HG02981 (cell line): ENCODE data around the gene BRD7.

Experiments
- ATAC-seq: cut with Tn5 transposase; IDR thresholded peaks from one replicate; pipeline ENCODE4 v1.9.1; 2021; ENCODE audit warnings: mild to moderate bottlenecking, moderate library complexity; ENCODE audit not compliant: unreplicated experiment

BRD7 gene

DNA sequence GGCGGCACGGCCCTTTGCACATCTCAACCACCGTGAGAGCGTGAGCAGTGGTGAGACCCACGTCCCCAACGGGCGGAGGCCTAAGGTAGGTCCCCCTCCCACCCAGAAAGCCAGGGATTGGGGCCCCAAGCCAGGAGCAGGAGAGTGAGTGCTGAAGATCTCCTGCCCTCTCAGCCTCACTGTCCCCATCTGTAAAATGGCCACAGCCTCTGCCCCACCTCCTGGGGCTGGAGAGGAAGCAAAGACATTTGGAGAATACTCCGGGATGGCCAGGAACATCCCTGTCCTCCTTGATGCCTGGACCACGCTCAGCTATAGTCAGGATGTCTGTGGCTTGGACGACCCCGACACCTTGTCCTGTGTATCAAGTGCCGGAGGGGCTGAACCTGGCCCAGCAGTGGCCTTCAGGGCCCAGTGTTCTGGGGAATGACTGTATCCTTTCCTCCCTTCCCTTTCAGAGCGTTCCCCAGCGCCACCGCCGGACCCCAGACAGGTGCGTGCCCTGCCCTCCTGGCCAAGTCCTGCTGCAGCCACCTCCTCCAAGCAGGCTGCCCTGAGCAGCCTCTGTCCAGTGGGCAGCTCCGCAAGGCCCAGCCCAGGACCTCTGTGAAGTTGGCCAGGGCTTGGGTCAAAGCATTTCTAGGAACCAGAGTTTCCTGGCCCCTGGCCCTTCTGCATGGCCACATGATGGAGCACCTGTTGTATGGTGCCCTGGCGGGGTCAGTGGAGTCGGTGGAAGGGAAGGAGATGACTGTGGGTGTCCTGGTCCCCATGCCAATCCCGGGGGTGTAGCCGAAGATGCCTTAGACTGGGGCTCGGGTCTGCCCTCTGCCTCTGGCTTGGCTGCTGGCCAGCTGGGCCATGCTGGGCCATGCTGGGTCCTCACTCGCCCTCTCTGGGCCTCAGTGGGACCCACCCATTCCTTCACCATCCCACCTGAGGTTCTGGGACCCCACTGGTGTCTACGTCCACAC is 64.0 kb downstream of the BRD7 start:
- no peak for ATAC-seq

DNA sequence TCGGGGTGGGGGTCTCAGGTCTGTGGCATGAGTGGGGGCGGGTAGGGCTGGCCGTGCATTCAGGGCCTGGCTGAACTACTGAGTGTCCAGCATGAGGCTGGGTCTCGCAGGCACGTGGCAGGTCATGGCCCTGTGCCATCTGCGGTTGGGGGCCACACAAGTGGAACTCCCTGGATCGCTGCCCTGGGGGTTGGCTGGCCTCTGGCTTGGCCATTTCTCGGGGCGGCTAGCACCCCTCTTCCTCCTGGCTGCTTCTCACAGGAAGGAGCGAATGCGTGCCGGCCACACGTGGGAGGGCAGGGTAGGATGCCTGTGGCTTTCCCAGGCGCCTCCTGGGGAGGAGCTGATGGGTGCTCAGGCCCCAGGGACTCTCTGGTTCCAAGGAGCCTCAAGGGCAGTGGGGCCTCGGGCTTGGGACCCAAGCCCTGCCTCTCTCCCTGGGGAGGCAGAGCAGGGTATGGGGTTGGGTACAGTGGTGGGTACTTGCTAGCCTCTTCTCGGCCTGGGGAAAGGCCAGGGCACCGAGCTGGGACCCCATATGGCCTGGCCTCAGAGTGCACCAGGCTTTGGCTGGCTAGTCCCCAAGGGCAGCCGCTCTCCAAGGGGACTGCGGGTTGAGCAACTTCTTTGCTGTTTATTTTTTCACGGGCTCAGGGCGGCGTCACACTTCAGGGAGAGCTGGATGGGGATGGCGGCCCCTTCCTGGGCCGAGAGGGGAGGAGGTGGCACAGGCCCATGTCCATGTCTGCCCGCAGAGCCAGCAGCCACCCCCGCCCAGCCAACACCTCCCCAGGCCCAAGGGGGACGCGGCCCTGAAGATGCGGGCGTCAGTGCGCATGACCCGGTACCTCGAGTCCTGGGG is 65.0 kb downstream of the BRD7 start:
- no peak for ATAC-seq

DNA sequence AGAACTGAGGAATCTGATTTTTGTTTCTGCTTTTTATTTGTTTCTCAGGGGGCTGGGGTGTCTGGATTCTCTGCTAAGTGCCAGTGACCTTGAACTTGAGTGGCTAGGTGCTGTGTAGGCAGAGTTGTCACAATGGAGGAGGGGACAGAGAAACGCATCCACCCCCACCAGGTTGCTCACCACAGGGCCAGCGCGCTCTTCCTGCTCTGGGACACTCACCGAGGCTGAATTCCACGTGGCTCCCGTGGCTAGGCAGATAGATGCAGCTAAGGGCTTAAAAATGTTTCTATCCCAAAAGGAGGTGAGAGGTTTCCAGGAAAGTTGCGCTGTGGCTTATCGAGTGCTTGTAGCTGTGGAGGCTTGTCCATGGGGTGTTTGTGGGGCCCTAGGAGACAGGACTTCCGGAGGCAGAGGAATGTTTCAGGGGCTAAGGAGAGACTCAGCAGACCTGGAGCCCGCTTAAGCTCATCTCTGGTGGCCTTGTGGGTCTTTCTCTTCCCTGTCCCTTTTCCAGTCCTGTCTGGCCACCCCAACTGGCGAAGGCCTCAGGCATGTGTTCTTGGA is 65.7 kb downstream of the BRD7 start:
- ATAC-seq: no peak

DNA sequence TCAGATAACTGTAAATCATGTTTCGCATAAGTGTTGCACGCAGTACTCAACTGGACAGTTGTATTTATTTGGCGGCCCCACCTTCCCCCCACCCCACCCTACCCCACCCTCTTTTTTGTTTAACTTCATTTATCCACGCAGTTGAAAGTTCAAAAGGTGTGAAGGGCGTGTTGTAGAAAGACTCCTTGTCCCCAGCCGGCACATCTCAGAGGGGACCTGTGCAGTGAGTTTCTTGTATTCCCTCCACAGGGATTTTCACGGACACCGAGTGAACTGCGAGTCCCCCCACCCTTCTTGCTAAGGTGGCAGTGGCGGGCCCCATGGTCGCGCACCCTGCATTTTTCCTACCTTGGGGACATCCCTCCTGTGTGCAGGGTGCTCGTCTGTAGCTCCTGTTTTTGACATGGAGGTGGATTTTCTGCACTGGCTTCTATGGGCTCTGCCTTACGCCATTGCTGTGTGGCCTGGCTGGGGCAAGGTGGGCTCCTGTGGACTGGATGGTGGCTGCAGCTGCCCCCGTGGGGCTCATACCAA is 66.2 kb downstream of the BRD7 start:
- ATAC-seq: no peak

DNA sequence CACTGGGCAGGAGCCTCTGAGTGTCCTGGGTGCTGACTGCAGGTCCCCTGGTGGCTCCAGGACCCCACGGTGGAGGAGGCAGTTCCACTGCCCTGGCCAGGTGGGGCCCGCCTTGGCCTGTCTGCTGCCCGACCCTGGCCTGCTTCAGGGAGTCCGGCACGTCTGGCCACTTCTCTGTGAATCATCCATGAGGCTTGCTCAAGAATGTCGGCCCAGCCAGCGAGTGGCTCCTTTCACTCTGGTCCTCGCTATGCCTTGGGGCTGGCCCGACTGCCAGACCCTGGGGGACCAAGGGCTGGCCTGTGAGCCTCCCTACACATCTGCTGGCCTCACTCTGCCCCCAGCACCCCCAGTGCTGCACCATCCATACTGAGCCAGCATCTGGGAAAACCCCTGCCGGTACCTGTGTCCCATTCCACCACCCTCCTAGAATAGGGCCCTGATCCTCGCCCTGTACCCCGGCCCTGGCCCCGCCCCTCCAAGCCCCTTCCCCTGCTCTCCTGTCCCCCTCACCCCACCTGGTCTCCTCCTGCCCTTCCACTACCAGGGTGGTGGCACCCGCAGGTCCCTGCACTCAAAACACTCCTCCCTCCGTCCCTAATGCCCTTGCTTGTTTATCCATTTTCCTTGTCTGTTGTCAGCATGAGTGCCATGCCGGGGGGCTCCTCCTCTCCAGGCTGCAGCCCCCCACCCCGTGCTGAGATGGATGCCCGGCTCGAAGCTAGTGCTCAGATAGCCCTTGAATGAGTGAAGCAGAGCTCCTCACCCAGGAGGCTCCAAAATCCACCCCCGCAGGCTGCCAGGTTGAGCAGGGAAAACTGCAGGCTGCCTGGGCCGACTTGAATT is 66.9 kb downstream of the BRD7 start:
- no peak for ATAC-seq

DNA sequence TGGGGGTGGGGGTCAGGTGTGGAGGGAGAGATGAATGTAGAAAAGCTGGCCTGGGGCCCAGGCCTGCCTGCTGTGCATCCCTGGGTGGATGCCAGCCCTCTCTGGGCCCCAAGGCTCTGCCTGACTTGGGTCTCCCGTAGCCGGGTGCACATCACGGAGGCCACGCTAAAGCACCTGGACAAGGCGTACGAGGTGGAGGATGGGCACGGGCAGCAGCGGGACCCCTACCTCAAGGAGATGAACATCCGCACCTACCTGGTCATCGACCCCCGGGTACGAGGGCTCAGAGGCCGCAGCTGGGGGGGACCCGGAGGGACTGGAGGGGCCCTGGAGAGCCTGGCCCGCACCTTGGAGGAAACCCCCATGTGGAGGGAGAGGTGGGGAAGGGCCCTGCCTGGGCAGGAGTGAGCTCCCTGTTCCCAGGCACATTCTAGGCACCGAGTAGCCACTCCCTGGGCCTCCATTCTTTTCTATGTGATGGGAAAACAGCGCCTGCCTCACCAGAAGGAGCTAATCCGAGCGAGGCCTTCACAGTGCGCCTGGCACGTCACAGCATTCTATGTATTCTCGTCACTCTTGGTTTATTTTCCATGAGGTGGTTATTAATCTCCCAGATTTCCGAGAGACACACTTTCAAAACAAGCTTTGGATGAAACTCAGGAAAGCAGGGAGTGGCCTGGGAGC is 67.7 kb downstream of the BRD7 start:
- ATAC-seq: no peak

DNA sequence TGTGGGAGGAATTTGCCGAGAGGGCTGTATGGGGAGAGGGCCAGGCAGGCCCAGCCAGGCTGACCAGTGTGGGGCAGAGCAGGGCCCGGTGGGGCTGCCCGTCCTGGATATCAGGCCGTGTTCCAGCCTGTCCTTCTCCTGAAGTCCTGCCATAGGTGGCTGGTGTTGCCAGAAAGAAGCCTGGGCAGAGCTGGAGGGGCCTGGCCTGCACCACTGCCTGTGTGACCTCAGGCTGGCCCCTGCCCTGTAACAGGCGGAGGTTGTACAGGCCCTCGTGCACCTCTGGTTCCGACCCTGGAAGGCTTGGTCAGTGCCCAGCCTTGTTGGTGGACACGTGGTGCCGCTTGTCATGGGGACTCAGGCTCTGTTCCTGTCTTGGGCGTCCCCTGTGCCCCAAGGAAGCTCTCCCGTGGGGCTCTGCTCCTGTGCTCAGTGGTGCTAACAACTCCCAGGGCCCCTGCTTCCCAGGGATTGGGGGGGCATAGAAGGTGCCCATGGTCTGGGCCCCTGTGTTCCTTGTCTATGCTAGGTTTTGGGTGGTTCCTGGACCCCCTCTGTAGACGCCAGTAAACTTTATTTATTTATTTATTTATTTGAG is 69.2 kb downstream of the BRD7 start:
- no peak for ATAC-seq

DNA sequence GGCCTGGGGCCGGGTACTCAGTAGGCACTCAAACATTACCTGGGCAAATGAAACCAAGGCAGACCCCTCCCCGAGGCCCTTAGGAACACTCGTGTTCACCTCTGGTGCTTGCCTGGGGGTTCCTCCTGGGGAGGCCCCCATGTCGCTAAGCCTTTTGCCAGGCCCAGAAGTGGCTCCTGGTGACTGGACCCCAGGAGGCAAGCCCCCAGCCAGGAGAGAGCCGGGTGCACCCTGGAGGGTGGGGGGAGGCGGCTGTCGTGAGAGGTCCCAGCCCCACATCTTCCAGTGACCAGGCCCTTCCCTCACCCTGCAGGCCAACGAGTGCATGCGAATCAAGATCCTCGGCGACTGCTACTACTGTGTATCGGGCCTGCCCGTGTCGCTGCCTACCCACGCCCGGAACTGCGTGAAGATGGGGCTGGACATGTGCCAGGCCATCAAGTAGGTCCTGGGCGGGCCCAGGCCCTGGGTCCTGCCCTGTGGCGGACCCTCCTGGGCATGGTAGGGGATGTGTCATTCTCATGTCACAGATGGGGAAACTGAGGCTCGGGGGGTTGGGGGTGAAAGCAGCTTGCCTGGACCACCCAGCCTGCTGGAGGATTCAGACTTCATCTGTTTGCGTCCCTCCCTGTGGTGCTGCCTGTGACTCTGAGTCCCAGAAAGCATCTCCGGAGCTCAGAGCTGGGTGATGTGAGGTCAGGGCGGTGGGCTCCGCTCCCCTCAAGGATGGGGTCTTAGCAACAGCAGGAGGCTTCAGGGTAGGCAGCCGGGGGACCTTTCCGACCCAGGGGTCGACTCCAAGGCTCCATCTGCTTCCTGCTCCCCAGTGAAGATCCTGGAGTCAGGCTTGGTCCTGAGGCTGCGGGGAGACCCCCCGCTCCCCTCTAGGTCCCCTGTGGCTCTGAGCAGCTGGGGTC is 69.9 kb downstream of the BRD7 start:
- no peak for ATAC-seq

DNA sequence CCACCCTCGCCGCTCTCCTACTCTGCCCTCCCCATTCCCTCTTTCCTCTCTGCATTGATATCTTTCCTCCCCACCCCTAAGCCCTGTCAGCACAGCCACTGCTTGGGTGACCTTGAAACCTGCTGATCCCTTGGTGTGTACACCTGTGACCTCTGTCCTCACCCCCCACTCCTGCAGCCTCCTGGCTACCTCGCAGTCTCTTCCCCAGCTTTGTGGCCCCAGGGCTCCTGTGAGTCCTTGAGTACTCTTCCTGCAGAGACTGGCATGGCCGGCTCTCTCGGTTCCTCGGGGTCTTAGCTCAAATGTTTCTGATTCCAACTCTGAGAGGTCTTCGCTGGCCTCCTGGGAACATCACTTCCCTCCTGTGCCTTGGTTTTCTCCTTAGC is 70.7 kb downstream of the BRD7 start:
- no peak for ATAC-seq

DNA sequence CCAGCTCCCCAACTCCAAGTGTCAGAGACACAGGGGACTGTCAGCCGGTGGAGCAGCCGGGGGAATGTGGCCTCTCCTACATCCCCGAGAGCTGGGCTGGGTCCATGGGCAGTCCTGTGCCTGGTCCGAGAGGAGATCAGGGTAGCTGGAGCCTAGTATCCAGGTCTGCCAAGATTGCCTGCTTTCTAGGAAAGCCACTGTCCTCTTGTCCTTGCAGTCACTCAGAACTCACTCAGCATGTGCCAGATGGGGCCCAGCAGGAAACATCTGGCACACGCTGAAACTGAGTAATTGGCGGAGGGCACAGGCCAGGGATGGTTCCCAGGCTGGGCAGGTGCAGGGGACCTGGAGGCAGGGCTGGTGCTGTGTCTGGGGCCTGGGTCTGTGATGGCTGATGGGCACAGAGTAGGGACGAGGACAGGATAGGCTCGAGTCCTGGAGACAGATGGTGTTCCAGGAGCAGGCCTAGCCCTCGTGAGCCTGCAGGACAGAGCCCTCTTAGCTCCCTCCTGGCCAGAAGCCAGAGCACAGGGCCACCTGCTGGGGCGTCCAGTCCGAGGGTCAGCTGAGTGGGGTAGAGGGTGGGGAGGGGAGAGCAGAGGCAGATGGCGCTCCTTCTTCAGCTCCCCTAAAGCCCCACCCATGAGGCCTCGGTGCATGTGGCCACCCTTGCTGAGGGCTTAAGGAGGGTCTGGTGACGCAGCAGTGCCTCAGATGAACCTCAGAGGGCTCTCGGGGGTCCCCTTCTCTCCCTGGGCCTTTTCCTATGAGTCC is 71.3 kb downstream of the BRD7 start:
- ATAC-seq: no peak

DNA sequence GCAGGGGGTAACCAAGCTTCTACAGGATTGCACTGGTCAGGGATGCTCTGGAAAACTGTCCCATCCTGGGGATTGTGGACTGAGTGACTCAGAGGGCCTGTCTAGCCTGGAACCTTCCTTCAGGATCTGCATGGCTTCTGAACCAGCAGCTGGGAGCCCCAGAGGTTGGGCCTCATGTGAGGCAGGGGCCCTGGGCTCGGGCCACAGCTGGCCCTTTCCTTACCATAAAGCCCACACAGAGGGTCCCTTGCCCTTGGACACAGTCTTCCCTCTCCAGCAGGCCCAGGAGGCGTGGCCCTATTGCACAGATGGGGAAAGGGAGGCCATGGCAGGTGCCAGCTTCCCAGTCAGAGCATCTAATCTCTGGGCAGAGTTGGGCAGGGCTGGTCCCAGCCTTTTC is 72.0 kb downstream of the BRD7 start:
- no peak for ATAC-seq

DNA sequence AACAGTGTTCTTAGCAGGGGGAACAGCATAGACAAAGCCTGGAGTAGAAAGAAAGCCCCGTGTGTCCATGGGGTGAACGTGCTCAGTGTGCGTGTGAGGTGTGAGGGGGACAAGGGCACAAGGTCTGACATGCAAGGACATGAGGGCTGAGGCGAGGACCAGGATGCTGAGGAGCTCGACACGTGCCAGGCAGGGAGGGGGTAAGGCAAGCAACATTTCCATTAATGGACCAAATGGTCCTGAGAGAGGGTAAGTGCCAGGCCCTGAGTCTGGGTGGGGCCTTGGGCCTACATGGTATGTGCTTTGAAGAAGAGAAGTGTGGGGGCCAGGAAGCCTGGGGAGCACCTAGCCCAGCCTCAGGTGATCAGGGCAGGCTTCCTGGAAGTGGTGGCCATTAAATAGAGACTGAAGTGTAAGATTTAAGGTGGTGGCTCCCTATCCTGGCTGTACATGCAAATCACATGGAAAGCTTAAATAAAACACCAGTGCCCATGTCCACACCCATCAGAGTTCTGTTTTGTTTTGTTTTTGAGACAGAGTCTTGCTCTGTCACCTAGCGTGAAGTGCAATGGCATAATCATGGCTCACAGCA is 73.2 kb downstream of the BRD7 start:
- no peak for ATAC-seq

DNA sequence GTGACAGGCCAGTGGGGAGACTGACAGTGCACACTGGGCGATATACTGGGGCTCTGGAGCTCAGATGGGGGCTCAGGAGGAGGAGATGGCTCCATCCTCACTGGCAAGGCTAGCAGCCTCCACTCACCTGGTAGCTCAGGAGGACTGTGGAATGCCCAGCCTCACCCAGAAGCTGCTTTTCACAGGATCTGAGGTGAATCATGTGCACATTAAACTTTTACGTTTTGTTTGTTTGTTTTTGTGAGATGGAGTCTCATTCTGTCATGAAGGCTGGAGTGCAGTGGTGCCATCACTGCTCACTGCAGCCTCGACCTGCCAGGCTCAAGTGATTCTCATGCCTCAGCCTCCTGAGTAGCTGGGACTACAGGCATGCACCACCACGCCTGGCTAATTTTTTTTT is 73.8 kb downstream of the BRD7 start:
- no peak for ATAC-seq

DNA sequence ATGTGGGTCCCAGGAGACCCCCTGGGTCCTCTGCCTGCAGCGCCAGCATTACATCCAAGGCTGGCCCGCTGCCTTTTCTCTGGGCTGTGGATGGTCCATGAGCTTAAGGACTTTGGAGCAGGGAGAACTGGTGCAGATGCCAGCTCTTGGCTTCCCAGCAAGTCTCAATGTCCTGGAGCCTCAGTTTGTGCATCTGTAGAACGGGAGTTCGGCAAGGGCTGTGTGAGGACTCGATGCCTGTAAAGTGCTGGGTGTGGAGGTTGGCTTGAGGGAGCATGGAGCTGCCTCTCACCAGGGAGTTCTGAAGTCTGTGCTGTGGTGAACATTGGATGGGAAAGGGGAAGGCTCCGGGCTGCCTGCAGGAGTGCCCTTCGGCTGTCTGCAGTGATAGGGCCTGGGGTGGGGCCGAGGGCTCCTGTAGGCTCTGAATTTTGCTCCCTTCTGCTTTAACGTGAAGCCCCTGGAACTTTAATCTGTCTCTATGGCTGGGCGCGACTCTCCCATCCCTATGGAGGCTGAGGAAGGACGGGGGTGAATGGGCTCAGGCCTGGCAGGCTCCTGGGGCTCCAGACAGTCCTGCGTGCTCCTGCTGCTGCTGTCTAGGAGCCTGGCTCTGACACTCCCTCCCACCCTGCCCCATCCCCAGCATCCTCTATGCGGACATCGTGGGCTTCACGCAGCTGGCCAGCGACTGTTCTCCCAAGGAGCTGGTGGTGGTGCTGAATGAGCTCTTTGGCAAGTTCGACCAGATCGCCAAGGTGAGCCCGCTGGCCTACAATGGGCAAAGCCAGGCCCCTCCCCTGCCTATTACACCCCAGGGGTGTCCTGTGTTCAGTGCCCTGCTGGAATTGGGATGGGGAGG is 74.6 kb downstream of the BRD7 start:
- no peak for ATAC-seq

DNA sequence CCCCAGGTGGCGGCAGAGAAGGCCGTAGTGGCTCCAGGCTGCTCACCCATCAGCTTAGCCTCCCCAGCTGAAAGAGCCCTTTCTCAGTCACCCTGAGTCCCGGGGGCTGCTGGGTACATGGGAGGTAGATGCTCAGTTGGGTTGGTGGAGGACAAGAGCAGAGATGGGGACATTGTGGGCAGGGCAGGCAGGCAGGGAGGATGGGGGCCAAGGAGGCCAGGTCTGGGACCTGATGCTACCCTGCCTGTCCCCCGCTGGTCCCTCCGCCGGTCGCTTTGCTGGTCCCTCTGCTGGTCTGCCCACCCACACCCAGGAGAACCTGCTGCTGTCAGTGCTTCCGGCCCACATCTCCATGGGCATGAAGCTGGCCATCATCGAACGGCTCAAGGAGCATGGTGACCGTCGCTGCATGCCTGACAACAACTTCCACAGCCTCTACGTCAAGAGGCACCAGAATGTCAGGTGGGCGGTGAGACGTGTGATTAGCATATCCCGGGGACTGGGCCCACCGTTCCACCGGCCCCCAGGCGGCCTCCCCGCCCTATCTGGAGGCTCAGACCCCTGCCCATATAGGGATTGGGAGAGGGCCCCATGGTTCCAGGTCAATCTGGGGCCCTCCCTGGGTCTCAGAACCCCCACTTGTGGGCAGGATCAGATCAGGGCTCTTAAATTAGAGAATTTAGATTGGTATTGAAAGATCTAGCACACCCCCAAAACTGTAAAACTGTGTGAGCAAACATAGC is 75.6 kb downstream of the BRD7 start:
- ATAC-seq: no peak

DNA sequence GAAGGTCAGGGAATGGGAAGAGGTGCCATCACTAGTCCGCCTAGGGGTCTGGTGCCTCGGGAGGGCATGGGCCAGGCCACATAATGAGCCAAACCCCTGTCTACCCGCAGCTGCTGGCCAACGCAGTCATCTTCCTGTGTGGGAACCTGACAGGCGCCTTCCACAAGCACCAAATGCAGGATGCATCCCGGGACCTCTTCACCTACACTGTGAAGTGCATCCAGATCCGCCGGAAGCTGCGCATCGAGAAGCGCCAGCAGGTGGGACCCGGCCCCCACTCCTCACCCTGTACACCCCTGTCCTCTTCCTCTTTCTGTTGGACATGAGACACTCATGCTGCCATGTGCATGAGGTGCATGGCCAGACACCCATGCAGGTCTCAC is 76.2 kb downstream of the BRD7 start:
- no peak for ATAC-seq
